Effector CD8-positive, alpha-beta T cell (primary cell): ENCODE measurements around the gene PHOSPHO2.
A peak's percentile ranks its signal among the peaks of the same experiment; 100 is the strongest.

Experiments
- DNase-seq: peaks from one replicate; lab custom pipeline; 2025; lab: John Stamatoyannopoulos, UW
- total RNA-seq, 4 experiments: gene quantifications; one replicate each; lab custom pipeline; 2026; lab: John Stamatoyannopoulos, UW

PHOSPHO2 gene
- total RNA-seq, result 0.39 to 2.0 (median 1.2) reads per million in 4 experiments

GRCh38 chr2:169694113-169694893, at the start of gene PHOSPHO2, which contains the start of gene CFAP210:
PHOSPHO2 (plus strand) TSS chr2:169694469; CDS start chr2:169700972, 6,503 bp downstream.
CFAP210 (minus strand) TSS chr2:169694405; CDS start chr2:169694327, 78 bp downstream.
- peak; percentile 97 for DNase-seq

GRCh38 chr2:169647496-169647895, 46.8 kb upstream of the PHOSPHO2 start:
- no peak for DNase-seq

DNA sequence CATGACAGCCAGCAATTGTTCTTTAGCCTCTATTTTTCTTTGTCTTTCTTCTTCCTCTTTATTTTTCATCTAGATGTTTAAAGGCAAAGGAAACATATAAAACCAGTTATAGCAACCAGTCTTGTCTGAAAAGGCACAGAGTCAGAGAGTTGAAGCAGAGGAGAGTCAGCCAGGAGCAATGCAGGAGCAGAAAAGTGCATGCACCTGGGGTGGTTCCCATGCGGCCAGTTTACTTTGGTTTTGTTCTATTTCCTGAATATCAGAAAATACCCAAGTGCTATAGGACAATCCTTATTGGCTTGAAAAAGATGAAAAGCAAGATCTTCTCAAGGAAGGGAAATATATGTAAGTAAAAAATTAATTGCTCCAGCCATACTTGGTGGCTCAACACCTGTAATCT, 45.0 kb upstream of the PHOSPHO2 start:
- DNase-seq, result no peak

DNA sequence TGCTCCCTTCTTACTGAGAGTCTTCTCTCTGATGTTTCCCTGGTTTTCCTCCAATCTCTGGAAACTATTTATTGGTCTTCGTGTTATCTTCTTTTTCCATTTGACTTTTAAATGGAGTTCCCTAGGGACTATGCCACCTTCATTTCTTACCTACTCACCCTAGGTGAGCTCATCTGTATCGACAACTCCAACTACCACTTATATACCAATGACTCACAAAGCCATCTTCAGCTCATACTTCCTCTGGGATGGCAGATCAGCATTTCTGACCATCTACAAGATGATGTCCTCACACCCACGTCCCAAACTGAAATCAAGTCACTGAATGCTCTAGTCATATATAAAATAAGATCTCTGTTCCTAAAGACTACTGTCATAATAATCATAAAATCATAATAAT, 40.6 kb upstream of the PHOSPHO2 start:
- no peak for DNase-seq

DNA sequence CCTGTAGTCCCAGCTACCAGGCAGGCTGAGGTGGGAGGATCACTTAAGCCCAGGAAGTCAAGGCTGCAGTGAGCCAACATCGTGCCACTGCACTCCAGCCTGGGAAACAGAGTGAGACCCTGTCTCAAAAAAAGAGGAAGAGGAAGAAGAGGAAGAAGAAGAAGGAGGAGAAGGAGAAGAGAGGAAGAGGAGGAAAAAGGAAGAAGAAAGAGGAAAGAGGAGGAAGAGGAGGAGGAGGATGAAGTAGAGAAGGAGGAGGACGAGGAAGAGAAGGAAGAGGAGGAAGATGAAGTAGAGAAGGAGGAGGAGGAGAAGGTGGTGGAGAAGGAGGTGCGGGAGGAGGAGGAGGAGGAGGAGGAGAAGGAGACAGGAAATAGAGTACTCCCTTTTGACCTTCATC, 38.1 kb upstream of the PHOSPHO2 start:
- no peak for DNase-seq

DNA sequence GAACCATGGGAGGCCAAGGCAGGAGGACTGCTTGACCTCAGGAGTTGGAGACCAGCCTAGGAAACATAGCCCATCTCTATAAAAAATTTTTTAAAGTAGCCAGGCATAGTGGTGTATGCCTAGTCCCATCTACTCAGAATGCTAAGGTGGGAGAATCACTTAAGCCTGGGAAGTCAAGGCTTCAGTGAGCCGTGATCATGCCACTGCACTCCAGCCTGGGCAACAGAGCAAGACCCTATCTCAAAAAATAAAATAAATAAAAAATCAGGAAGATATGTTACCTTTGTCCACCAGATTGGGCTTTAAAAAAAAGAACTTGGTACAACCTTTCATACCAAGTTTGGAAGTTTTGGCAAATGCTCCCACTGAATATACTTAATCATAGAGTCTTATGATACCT, 35.4 kb upstream of the PHOSPHO2 start:
- no peak for DNase-seq

GRCh38 chr2:169659320-169659719, 34.9 kb upstream of the PHOSPHO2 start:
- no peak for DNase-seq

- DNase-seq, result no peak
Observed at GRCh38 chr2:169661265-169661664, 33.0 kb upstream of the PHOSPHO2 start.

DNA sequence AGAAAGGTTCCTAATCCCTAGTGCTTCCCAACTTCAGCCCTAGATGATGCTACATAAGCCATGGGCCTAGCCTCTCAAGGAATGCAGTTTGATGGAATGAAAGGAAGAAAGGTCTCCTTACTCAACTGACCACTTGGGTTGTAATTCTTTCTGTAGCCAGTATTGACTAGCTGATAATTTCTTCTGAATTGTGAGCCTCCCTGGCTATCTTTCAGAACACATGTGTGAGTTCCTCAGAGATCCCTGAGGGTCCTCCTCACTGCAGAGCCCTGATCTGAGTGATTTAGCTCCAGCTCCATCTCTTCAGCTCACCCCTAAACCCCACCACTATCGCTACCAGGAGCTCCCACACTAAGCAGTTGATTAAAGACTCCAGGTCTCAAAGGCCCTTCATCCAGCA, 31.5 kb upstream of the PHOSPHO2 start:
- no peak for DNase-seq

GRCh38 chr2:169663247-169663646, 31.0 kb upstream of the PHOSPHO2 start:
- no peak for DNase-seq

GRCh38 chr2:169664600-169664977, 29.7 kb upstream of the PHOSPHO2 start:
- DNase-seq, result no peak

GRCh38 chr2:169664978-169665930, 29.0 kb upstream of the PHOSPHO2 start:
- no peak for DNase-seq

DNA sequence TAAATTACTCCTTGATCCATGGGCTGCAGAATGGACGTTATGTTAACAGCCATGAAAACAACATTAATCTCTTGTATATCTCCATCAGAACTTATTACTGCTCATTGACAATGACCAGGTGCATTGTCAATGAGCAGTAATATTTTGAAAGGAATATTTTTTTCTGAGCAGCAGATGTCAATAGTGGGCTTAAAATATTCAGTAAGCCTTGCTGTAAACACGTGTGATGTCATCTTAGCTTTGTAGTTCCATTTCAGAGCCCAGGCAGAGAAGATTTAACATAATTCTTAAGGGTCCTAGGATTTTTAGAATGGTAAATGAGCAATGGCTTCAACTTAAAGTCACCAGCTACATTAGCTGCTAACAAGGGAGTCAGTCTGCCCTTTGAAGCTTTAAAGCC, 26.7 kb upstream of the PHOSPHO2 start:
- DNase-seq, result no peak

GRCh38 chr2:169670215-169670651, 24.0 kb upstream of the PHOSPHO2 start:
- no peak for DNase-seq

DNA sequence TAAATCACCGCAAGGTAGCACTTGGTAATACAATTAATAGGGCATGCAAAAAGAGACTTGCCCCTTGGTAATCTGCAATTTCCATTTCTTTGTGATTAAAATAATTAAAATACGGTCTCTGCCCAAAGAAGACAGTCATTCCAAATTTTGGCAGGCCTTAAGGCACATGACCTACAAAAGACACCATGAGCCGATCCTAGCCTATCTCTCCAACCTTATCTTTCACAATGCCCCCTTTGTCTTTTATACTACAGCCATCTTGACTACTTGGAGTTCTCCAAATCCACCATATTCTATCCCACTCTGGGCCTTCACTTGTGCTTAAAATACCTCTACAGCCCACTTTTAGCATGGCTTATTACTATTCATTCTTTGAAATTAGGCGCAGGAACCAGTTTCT, 23.3 kb upstream of the PHOSPHO2 start:
- DNase-seq, result no peak

GRCh38 chr2:169672406-169672805, 21.9 kb upstream of the PHOSPHO2 start:
- no peak for DNase-seq

DNA sequence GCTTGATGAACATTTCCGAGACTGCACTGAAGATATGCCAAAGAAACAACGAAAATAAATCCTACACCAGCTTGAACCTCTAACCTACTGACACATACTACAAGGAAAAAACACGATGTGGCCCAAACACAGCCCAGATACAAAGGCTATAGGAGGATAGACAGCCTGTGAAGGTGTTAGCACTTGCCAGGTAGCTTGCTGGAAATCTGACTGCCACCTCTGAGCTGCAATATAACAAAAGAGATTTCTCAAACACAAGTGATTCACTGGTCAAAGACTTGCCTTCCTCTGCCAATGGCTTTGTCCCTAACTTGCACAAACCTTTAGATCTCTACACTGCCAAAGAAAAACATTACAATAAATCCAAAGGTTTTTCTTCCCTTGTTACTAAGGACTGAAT, 21.2 kb upstream of the PHOSPHO2 start:
- DNase-seq, result no peak

DNA sequence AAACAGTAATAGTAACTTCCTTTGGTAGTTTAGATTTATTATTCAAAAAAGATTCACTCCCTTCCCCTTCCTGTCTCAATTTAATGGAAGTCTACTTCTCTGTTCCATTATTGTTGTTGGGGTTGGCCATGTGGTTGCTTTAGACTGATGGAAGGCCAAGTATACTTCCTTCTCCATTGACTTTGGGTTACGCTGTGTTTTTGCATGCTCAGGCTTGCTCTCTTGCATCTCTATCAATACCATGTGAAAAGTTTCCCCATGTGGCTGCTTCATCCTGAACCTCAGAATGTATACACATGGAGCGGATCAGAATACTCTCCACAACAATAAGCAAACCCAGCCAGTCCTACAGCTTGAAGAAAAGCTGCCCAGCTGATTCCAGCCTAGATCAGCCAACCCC, 20.3 kb upstream of the PHOSPHO2 start:
- DNase-seq, result no peak

DNA sequence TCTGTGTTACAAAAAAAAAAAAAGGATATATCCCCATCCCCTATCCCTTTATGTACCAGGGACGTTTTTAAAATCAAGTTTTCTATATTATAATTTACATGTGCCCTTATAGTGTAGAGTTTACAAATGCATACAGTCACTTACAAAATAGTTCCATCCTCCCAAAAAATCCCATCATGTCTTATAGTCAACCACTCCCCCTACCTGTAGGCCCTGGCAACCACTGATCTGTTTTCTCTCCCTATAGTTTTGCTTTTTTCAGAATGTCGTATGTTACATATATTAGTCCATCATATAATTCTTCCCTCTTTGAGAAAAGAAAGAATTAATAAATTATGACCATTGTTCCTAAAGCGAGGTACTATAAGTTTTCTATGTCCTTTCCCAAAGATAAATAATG, 17.9 kb upstream of the PHOSPHO2 start:
- DNase-seq, result no peak

GRCh38 chr2:169676850-169677249, 17.4 kb upstream of the PHOSPHO2 start:
- DNase-seq, result no peak

DNA sequence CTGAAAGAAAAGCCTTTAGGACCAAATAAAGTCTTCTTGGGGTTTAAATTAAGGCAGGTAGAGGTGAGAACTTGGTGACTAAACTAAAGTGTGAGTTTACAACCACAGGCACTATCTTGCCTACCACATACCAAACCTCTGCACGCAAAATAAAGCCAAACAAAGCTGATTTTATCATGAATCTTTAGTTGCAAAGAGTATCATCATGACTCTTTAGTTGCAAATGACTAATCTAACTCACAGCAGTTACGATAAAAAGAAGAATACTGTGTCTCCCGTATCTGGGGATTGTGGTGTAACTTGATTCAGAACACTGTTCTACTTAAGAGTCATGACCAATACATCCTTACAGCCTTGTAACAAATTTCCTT, 11.2 kb upstream of the PHOSPHO2 start:
- no peak for DNase-seq

DNA sequence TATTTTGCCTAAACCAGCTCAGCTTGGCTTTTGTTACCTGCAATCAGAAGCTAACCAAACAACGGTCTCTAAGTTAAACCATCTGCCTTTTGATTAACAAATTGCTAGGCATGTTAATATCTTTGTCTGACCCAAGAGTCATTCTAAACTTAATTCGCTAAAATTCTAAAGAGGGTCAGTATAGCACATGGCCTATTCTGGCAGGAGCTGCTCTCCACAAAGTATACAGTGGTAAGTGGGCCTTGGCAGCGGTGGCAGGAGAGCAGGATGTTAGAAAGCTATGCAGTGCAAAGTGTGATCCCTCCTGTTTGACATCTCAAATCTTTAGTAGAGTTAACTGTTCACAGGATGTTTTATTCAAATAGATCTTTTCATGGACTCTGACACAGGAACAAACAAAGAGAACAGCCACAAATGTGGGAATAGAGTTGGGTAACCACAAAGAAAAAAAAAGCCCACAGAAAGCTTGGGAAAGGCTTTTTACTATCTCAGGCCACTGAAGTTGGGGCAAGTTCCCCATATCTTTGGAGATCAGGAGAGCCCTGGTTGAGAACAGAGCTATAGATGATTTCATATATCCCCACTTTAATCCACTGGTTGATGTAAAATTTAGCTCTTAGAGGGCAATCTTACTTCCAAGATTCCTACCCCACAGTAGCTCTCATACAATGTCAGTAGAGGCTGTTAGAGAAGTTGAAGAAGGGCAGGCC, 10.7 kb upstream of the PHOSPHO2 start:
- DNase-seq, result no peak
